GM19238 (cell line): ENCODE data around the gene ATP4A.

Experiments
- DNase-seq: peaks from one replicate; pipeline ENCODE4 v3.0.0; 2011; ENCODE audit warnings: low spot score; ENCODE audit not compliant: insufficient read length

Gene ATP4A

GRCh38 chr19:35502751-35503150, 60.7 kb downstream of the ATP4A start:
- no peak for DNase-seq

GRCh38 chr19:35501684-35502083, 61.8 kb downstream of the ATP4A start:
- DNase-seq: no peak

GRCh38 chr19:35500611-35501010, 62.8 kb downstream of the ATP4A start:
- DNase-seq: no peak
